Measurements from ENCODE around the gene TNFRSF12A.
A peak's percentile ranks its signal among the peaks of the same experiment; 100 is the strongest.
"Not testable (repeated sequence)": the region's sequence is repeated elsewhere in the genome, so short reads cannot be mapped to it uniquely, and the experiment has no call there.

TNFRSF12A gene

DNA sequence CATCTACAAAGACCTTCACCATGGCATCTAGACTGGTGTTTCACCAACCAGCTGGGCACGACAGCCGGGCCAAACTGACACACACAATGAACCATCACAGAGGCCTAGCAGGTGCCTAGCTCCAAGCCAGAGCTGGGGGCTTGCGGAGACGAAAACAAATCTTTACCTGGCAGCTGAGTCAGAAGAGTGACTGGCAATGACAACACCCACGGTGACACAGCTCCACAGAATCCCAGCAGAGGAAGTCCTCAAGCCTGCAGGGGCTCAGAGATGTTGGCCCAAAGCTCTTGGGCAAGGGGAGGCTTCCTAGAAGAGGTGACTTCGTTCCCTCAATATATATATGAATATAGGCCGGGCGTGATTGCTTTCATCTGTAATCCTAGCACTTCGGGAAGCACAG is 31.3 kb downstream of the TNFRSF12A start:
- no peak for DNase-seq

DNA sequence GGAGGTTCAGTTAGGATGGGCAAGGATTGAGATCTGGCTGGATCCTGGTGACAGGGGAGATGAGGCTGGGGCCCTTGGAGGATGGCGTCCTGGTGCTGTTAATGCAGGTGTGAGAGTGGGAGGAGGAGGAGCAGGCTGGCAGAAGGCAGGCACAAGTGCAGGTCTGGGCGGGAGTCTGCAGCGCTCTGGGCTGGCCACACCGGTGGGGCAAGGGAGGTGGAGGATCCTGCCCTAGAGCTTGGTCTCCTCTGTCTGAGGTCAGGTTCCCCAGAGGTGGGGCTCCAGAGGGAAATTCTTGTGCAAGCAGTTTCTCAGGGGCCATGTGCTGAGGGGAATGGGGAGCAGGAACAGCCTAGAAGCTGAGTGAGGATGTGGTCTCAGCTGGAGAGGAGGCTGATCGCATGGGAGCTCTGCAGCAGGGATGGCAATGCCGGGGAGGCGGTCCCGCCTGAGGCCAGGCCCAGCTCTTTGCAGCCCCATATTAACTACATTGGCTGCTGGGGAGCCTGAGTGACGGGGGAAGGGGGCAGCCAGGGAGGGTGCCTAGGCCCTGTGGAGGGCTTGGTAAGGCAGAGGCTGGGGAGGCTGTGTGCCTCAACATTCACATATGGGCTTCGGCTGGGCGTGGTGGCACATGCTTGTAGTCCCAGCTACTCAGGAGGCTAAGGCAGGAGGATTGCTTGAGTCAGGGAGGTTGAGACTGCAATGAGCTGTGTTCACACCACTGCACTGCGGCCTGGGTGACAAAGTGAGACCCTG is 32.6 kb downstream of the TNFRSF12A start:
- peak; percentile 58 for DNase-seq

DNA sequence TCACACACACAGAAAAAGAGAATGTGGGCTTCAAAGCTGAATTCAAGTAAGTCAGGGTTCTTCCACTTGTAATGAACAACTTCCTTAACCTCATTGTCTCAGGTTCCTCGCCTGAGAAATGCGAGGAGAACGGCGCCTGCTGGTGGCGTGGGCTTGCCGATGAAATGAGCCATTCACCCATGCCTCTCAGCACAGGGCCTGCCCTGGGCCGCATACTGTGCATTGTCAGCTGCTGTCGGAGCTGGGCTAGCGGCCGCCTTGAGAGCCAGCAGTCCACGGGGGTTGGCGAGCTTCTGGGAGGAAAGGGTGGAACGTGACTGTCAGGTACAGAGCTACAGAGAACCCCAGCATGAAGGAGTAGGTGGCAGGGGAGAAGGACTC is 33.2 kb downstream of the TNFRSF12A start:
- peak; percentile 45 for DNase-seq

DNA sequence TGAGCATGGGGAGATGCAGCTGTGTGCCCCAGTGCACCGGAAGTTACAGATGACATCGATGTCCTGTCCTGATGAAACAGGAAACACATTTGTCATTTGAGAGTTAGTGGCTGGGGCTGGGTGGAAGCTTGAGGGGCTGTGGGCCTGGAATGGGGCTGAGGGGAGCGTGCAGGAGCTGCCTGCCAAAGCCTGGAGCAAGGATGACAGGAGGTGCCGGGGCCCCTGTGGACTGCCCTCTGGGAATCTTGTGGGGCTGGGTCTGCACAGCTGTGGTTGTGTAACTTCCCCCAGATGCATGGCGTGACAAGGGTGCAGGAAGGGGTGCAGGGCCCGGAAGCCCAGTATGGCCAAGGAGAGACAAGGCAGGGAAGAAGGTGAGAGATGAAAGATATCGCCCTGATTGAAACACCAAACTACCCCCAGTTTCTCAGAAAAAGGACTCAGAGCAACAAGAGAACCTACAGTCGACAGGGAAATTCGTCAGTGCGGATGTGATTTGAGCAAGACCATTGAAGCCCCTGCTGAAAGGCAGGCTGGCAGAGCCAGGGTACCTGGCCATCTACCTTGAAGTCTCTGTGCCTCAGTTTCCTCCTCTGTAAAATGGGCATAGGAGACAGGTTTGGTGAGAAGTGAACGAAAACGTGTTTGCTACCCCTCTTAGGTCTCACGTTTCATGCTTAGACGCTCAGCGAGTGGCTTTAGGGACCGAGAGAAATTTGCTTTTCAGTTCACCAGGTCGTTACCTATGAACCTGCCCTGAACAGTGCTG is 35.0 kb downstream of the TNFRSF12A start:
- DNase-seq = peak; percentile 85

DNA sequence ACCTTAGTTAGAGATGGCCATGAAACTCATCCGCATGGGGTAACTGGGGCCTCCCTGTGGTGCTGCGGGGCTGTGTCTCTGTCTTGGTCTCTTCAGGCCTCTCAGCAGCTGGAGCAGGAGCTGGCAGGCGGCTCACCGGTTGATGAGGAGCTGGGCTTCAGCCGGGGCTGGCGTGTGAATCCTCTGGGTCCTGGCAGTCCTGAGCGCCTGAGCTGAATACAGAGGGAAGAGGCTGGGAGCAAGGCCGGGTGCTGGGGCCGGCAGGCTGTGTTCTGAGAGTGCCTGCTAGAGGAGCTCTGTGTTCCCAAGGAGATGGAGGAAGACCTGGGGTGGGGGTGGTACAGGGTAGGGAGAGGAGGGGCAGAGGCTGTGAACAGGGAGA is 35.6 kb downstream of the TNFRSF12A start:
- not testable (repeated sequence) for DNase-seq

DNA sequence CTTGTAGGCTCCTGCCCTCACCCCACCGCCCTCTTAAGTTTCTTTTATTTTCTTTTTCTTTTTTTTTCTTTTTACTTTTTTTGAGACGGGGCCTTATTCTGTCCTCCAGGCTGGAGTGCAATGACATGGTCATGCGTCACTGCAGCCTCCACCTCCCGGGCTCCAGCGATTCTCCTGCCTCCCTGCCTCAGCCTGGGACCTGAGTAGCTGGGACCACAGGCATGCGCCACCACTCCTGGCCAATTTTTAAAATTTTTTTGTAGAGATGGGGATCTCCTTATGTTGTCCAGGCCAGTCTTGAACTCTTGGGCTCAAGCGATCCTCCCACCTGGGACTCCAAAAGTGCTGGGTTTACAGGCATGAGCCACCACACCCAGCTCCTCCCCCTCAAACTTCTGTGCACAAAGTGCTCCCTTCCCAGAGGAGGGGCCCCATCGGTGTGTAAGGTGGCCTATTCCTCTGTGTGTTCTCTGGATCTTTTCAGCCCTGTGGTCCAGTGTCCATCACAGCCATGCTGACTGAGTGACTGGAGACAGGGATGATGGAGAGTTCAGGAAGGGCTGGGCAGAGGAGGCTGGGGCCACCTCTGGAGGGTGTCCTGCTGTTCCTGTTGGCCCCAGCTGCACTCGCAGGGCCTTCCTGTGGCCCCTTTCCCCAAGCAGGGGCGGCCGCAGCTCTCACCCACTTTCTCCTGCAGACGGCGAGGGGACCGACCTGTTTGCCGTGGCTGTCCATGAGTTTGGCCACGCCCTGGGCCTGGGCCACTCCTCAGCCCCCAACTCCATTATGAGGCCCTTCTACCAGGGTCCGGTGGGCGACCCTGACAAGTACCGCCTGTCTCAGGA is 36.4 kb downstream of the TNFRSF12A start:
- peak; percentile 39 for DNase-seq

DNA sequence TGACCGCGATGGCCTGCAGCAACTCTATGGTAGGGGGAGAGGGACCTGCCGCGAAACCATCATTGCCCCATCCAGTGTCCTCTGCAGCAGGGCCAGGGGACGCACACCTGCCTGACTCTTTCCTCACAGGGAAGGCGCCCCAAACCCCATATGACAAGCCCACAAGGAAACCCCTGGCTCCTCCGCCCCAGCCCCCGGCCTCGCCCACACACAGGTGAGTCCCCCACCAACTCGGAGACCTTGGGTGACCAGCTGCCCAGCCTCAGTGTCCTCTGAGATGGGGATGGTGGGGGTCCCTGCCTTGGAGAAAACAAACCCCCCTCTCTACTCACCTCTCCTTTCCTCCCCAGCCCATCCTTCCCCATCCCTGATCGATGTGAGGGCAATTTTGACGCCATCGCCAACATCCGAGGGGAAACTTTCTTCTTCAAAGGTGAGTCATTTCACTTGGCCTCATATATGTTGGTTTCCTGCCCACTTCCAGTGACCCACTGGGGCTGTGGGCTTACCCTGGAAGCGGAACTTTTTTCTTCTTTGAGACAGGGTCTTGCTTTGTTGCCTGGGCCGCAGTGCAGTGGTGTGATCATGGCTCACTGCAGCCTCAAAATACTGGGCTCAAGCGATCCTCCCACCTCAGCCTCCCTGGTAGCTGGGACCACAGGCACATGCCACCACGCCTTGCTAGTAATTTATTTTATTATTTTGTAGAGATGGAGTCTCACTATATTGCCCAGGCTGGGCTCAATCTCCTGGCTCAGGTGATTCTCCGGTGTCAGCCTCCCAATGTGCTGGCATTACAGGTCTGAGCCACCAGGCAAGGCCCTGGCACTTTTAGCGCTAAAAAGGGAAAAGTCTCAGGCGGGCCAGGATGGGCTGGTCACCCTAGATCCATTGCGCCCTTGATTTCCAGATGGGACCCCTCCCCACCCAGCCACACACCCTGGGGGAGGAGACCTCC is 37.3 kb downstream of the TNFRSF12A start:
- peak; percentile 71 for DNase-seq

DNA sequence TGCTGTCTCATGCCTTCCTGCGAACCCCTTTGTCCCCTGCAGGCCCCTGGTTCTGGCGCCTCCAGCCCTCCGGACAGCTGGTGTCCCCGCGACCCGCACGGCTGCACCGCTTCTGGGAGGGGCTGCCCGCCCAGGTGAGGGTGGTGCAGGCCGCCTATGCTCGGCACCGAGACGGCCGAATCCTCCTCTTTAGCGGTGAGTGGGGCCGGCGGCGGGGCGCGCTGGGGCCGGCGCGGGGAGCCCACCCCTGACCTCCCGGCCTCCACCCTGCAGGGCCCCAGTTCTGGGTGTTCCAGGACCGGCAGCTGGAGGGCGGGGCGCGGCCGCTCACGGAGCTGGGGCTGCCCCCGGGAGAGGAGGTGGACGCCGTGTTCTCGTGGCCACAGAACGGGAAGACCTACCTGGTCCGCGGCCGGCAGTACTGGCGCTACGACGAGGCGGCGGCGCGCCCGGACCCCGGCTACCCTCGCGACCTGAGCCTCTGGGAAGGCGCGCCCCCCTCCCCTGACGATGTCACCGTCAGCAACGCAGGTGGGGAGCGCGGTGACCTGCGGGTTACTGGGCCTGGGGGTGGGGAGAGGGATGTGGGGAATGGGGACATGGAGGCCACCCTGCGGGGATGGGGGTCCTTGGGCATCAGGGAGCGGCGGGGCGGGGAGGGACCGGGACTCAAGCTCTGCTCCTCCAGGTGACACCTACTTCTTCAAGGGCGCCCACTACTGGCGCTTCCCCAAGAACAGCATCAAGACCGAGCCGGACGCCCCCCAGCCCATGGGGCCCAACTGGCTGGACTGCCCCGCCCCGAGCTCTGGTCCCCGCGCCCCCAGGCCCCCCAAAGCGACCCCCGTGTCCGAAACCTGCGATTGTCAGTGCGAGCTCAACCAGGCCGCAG is 38.2 kb downstream of the TNFRSF12A start:
- DNase-seq = peak; percentile 76

DNA sequence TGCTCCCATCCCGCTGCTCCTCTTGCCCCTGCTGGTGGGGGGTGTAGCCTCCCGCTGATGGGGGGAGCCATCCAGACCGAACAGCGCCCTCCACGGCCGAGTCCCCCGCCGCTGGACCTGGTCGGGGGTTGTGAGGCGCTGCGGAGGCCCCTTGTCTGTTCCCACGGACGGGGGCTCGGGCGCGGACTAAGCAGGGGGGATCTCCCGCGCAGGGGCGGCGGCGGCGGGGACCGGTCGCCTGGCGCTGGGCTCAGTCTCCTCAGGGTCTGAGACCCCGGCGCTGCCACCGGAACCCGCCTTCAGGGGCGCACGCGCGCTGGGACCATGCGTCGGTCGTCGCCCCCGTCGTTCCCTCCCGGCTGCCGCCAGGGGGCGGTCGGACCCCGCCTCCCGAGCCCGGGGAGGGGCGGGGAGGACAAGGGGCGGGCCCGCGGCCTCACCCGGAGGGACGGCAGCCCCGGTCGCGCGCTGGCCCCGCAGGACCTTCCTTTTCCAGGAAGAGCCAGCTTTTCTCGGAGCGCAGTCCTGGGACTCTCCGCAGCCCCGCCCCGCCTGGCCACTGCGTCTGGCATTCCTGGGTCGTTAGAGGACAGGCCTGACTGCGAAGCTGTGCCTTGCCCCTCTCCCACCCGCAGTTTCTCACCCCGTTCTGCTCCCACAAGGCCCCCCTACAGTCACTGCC is 39.0 kb downstream of the TNFRSF12A start:
- peak; percentile 93 for DNase-seq

DNA sequence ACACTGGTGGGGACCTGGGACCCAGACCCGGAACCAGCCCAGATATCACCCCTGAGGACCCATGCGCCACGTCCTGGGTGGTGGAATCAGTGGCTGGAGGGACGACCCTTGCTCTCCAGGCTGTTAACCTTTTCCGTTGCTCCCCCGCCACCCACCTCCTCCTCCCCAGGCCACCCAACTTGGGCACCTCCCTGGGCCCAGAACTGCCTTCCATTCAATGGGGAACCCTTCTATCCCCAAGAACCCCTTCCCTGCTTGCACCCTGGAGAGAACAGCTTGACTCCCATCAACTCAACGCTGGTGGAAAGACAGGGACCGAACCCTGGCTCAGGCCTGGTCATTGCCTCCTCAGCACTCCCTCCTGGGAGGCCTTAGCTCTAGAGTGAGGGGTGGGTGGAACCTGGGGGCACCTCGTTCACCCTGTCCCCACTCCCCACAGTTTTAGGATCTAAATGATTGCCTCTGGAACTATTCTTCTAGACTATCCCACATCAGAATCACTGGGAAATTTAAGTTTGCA is 39.6 kb downstream of the TNFRSF12A start:
- DNase-seq = no peak

DNA sequence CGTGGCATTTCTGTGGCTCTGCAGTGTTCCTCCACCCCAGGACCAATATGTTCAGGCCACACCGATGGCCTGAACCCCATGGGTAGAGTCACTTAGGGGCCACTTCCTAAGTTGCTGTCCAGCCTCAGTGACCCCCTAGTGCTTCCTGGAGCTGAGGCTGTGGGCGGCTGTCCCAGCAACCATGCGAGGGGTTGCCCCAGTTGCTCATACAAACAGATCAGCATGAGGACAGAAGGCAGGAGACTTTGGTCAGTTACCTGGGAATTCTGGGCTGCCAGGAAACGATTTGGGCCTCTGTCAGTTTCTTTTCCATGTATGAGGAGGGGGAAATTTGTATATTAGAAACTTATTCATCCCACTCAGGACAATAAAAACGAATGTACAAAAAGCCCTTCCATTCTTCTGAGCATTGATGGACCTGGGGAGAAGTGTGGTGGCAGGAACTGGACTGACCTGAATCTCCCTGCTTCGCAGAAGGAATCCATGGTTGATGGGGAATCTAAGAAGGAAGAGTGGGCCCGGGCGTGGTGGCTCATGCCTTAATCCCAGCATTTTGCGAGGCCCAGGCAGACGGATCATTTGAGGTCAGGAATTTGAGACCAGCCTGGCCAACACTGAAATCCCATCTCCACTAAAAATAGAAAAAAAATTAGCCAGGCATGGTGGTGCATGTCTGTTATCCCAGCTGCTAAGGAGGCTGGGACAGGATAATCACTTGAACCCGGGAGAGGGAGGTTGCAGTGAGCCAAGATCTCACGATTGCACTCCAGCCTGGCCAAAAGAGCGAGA is 40.4 kb downstream of the TNFRSF12A start:
- DNase-seq = no peak

DNA sequence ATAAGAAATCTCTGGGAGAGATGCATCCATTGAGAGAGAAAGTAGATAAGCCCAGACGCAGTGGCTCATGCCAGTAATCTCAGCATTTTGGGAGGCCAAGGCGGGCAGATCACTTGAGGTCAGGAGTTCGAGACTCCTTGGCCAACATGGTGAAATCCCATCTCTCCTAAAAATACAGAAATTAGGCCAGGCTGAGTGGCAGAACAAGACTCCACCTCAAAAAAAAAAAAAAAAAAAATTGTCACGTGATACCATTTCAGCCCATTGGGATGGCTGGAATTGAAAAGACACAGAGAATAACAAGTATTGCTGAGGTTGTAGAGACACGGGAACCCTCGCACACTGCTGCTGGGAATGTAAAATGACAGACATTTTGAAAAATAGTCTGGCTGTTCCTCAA is 42.4 kb downstream of the TNFRSF12A start:
- DNase-seq = no peak

DNA sequence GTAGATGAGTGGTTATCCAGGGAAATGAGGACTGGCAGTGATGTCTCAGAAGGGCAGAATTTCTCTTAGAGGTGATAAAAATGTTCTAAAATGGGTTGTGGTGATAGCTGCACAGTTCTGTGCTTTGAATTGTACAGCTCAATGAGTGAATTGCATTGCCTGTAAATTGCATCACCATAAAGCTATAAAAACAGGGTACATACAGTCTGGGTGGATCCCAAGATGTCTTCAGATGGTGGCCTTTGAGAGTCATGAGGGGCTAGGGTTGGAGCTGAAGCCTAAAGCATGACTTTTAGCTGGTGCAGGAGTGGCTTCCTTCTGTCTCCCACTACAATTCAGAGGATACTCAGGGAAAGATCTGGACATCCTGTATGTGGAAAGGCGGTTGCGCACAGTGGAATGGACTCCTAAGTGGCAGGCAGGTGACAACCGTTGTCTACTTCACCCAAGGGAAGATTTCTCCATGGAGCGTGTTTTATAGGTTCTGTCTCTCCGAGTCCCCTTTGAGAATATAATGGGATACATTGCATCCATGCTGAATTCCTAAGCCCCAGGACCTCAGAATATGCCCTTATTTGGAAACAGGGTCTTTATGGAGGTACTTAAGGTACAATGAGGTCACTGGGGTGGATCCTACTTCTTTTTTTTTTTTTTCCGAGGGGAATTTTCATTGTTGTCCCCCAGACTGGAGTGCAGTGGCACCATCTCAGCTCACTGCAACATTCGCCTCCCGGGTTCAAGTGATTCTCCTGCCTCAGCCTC is 43.6 kb downstream of the TNFRSF12A start:
- no peak for DNase-seq

DNA sequence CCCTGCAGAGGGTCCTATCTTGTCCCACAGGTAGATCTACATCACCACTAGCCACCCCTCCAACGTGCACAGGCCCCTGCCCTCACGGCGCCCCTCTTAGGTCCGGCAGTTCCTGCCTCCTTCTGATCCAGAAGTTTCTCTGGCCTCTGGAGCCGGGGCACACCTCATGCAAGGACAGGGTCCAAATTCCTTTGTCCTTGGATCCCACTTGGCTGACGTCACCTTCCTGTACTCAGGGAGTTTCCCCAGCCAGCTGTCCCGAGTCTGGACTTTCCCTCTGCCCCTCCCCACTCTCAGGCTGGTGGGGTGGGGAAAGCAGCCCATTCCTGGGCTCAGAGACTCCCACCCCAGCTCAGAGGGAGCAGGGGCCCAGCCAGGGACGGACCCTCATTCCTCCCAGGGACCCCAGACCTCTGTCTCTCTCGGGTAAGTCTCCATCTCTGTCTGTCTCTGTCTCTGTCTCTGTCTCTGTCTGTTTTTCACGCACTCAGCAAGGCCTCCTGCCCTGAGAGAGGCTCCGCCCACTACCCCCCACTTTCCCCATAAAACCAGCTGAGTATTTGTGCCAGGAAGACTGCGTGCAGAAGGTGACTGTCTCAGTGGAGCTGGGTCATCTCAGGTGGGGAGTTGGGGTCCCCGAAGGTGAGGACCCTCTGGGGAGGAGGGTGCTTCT is 45.0 kb downstream of the TNFRSF12A start, which contains the start of gene IL32:
IL32 (plus strand) TSS at position 572 of the 673 bp plus-strand sequence. CDS start 172 bp downstream, outside the sequence.
- peak; percentile 87 for DNase-seq

DNA sequence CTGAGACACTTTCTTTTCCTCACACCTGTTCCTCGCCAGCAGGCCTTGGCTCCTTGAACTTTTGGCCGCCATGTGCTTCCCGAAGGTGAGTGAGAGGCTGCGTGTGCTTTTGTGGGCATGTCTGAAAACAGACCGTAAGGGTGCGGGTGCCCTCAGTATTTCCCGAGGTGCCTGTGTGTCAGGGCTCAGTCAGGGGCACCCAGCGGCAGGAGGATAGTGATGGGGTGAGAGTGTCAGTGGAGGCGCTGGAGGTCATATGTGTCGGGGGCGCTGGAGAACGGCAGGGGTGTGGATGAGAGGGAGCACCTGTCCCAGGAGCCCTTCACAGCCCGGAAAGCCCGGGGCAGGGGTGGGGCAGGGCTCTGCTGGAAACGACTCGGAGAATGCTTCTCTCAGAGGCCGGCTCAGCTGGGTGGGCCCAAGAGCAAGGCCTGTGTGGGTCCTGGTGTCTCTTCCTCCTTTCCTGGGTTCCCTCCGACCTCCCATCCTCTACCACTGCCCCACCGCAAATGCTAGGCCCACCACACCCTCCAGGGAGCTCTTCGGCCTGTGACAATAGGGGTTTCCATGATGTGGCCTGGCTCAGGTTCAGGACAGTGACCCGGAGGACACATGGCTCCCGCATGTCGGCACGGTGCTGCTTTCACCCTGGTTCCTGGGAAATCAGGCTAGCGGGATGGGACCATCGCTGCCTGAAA is 45.7 kb downstream of the TNFRSF12A start:
- peak; percentile 52 for DNase-seq

DNA sequence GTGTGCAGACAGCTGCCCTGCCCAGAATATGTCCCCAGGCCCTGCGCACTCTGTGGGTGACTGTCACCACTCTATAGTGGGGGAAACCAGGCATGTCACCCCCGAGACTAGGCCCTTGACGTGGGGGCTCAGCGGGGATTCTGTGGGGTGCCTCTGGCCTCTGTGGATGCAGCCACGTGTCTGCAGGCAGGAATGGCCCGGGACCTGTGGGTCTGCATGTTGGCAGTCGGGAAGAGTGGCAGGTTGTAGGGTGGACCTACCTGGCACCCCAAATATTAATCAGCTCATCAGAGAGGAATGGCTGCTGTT is 46.2 kb downstream of the TNFRSF12A start:
- DNase-seq = peak; percentile 35

DNA sequence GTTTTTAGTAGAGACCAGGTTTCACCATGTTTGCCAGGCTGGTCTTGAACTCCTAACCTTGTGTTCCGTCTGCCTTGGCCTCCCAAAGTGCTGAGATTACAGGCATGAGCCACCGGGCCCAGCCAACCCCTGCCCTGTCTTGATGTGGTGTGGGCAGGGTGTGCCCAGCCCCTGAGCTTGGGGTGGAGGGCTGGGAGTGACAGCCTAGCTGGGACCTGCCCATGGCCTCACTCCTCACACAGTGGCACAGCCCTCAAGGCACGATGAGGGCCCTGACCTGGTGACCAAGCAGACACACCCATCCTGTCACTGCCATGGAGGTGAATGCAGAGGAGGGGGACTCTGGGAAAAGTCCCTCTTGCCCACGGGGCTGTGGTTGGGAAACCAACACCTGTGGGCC is 48.3 kb downstream of the TNFRSF12A start:
- peak; percentile 31 for DNase-seq

Measured in activated CD4-positive, alpha-beta T cell treated with anti-CD3 and anti-CD28 coated beads, Interleukin-10, Interleukin-2, amounts not matched to agents 100 ng/mL and 50 ng/mL, durations not matched to agents 16 hours and 8 hours (primary cell).